Measurements from ENCODE around the gene SLC50A1. TPM values are rescaled to one million over a fixed set of nuclear protein-coding genes. Genes with fewer than 3 reads are reported as not detected.
A peak's percentile ranks its signal among the peaks of the same experiment; 100 is the strongest.

The SLC50A1 gene
- total and polyA plus RNA-seq, 2 of the 8 experiments (the other 6 are each of a cell fraction or from before 2014, with no cell fraction given): 36.5 to 90.8 TPM

DNA sequence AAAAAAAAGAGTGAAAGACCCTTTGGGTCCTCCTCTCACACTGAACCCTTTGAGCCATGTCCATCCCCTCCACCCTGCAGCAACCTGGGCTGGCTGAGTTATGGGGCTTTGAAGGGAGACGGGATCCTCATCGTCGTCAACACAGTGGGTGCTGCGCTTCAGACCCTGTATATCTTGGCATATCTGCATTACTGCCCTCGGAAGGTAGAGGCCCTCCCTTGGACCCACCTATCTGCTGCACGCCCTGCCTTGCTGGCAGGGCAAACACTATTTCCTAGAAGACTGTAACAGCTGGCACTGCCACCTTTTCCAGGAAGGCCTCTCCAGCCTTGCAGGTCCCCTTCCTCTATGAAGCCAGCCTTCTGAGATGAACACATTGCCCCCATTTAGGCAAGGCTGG lies 1.1 kb downstream of the SLC50A1 start:
- ChIA-PET CTCF (ENCODE audit: partially characterized antibody) (interaction anchor here (0.7 to 14.2 kb wide), 12 partner anchors 9 to 130 kb away, joined by 3 to 187 read pairs (median 4); partner anchors contain the start of genes KRTCAP2 and TRIM46), POLR2A (ENCODE audit: partially characterized antibody) (interaction anchor here (0.6 to 2.4 kb wide), 11 partner anchors 8 to 1022 kb away, joined by 3 to 14 read pairs (median 6); partner anchors contain the start of gene KRTCAP2)
- DNase-seq (ENCODE audit: low read depth in 1 of 2, low spot score in 2 of 2) (peak in 1 of 2 experiments; percentile 52), FAIRE-seq (no peak)
- Histone ChIP-seq H4K91ac (replicated peaks; ENCODE audit: insufficient read length, low read length) (no peak overlapping the region), H2AK5ac (ENCODE audit: low read depth, low read length) (no peak overlapping the region), H3K23me2 (ENCODE audit: low read depth, low read length) (peaks cover 11% of the 10 kb centered on the region; the same call in 1 of the 2 replicates), H3K27me3 (replicated peaks in 1 of 4; ENCODE audit: control insufficient read depth in 3 of 4, extremely low read depth in 1 of 4, insufficient read depth in 3 of 4, low read length in 3 of 4) (no peaks in the 10 kb centered on the region), H3K79me1 (ENCODE audit: low read depth, low read length) (no peaks in the 10 kb centered on the region; the same call in 1 of the 2 replicates), H2BK15ac (ENCODE audit: low read length) (peak overlapping the region; percentile 36; the same call in 1 of the 2 replicates), H2BK120ac (replicated peaks; ENCODE audit: low read depth, low read length) (no peak overlapping the region), H4K8ac (ENCODE audit: extremely low read depth, insufficient read depth, low read length) (no peak overlapping the region; the same call in 1 of the 2 replicates), H3K4me1 (replicated peaks in 1 of 4; ENCODE audit: control insufficient read depth in 3 of 4, insufficient read depth in 4 of 4, low read length in 3 of 4) (peaks cover 0 to 18% (median 8%) of the 10 kb centered on the region in 4 experiments; a peak in 5 of 7 replicates), H3K4ac (replicated peaks; ENCODE audit: insufficient read length, low read depth, low read length) (no peak overlapping the region), H2BK5ac (ENCODE audit: low read depth, low read length) (peak overlapping the region; percentile 69; the same call in 1 of the 2 replicates), H3K14ac (ENCODE audit: insufficient read length) (no peak overlapping the region), H2BK20ac (ENCODE audit: low read length) (no peak overlapping the region), H3K56ac (replicated peaks; ENCODE audit: insufficient read length, low read depth, low read length) (no peak overlapping the region), H3K79me2 (ENCODE audit: control insufficient read depth in 1 of 2, insufficient read depth in 2 of 2, low read length in 2 of 2) (peaks cover 0 to 2% of the 10 kb centered on the region in 2 experiments; a peak in 1 of 4 replicates), H2AFZ (ENCODE audit: low read length) (no peak overlapping the region), H3K36me3 (ENCODE audit: control insufficient read depth in 2 of 4, insufficient read depth in 4 of 4, low read length in 3 of 4) (peaks cover 0 to 1% (median under 1%) of the 10 kb centered on the region in 4 experiments; a peak in 2 of 8 replicates), H3K23ac (ENCODE audit: insufficient read length) (no peak overlapping the region), H3K9me3 (ENCODE audit: insufficient read depth in 2 of 2, low read depth in 1 of 2, low read length in 1 of 2) (no peaks in the 10 kb centered on the region), H2BK12ac (ENCODE audit: low read depth, low read length) (0 out of 2 replicates have a peak overlapping the region, but pooled peaks have one; percentile 7), H3K18ac (ENCODE audit: extremely low read depth, low read length) (no peak overlapping the region; the same call in 1 of the 2 replicates), H4K20me1 (replicated peaks in 1 of 2; ENCODE audit: control insufficient read depth in 1 of 2, insufficient read depth in 2 of 2, low read length in 2 of 2) (no peaks in the 10 kb centered on the region), H4K5ac (ENCODE audit: insufficient read length, low read depth, low read length) (peak overlapping the region; percentile 49), H3K9ac (replicated peaks in 1 of 4; ENCODE audit: extremely low read depth in 1 of 4, low read depth in 3 of 4, low read length in 3 of 4) (peak overlapping the region in 1 of 4 experiments; percentile 54; a peak in 1 of 7 replicates), H3K4me3 (ENCODE audit: extremely low read depth in 1 of 4, insufficient read depth in 2 of 4, low read depth in 3 of 4, low read length in 4 of 4) (peak overlapping the region; percentile 67 to 89 (median 85)), H3K27ac (ENCODE audit: low read depth, low read length) (no peak overlapping the region), H3K4me2 (ENCODE audit: insufficient read depth in 1 of 2, low read depth in 2 of 2, low read length in 2 of 2) (peak overlapping the region; percentile 79 to 86)
- TF ChIP-seq SIX5 (IDR thresholded peaks at IDR 0.05; ENCODE audit: low read depth, low read length) (no peak), GTF2F1 (IDR thresholded peaks at IDR 0.05; ENCODE audit: borderline replicate concordance, low read depth, low read length) (no peak), BRCA1 (IDR thresholded peaks at IDR 0.05; ENCODE audit: low read depth, low read length) (no peak), SP2 (IDR thresholded peaks at IDR 0.05; ENCODE audit: low read length) (no peak), TBP (IDR thresholded peaks at IDR 0.05; ENCODE audit: low read depth, low read length) (no peak), HDAC2 (IDR thresholded peaks at IDR 0.05; ENCODE audit: borderline replicate concordance in 1 of 2, low read depth in 2 of 2, low read length in 2 of 2) (no peak), YY1 (IDR thresholded peaks at IDR 0.05; ENCODE audit: low read depth, low read length) (no peak), ASH2L (IDR thresholded peaks at IDR 0.05; ENCODE audit: low read length) (no peak), CHD2 (IDR thresholded peaks at IDR 0.05; ENCODE audit: low read length) (no peak), EZH2 (IDR thresholded peaks at IDR 0.05; ENCODE audit: low read depth, low read length, severe bottlenecking) (no peak), NANOG (IDR thresholded peaks at IDR 0.05; ENCODE audit: insufficient read depth, low read depth, low read length, poor library complexity, severe bottlenecking) (no peak)
- WGBS, 2 experiments (ENCODE audit: extremely low coverage in 1 of 2, insufficient coverage in 1 of 2, insufficient read length in 1 of 2, insufficient replicate concordance in 2 of 2, low coverage in 1 of 2, low lambda C conversion rate in 2 of 2, missing lambda C conversion rate in 1 of 2): 39% methylated on average over 6 of the region's 6 CpGs; no CpG with 5 or more reads in 1 of the 2 experiments
